NCI-H146 treated with DMSO at 0.1 percent for 48 hours (cell line): ENCODE results near the gene NEK6.

ENCODE experiments used
- DNase-seq: peaks from one replicate; lab custom pipeline; 2025; ENCODE audit not compliant: unreplicated experiment; lab: John Stamatoyannopoulos, UW

NEK6 gene

DNA sequence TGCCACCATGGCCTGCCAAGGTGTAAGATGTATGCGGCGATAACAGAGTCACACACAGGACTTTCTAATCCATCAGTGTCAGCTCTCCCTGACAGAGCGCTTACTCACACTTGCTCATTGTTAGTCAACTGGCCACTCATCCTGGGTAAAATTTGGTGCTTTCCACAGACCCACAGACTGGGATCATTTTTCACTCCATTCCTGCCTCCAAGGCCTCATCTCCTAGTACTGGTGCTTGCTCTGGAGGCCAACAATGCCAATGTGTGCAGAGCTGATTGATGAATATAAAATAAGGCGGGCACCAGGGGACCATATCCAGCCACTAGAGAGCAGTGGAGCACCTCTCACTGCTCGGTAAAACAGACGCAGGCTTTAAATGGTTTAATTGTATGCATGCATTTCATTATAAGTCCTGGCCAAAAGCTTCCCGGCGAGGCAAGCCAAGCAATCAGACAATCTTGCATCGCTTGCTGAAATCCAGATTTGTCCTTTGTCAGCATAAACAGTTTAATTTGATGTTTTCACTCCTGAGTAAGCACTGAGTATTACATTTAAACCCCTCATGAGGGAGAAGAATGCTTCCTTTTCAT is 135.2 kb downstream of the NEK6 start:
- no peak for DNase-seq

GRCh38 chr9:124394167-124394566 is 136.4 kb downstream of the NEK6 start:
- DNase-seq = no peak

DNA sequence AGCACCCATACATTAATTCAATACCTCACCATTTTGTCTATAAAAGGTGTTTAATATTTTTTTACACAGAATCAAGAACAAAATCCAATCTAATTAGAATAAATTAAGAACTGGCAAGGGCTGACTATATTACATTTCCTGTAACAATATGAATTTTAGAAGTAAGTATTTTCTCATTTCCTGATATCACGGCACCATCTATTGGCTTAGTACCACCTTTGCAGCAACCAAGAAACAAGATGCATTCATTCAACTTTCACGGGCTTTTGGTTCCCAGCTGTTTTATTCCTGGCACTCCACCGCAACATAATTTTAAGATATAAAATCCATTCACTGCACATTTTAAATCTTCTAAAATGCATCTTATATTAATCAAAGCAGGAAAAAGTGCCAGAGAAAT is 136.8 kb downstream of the NEK6 start:
- no peak for DNase-seq

DNA sequence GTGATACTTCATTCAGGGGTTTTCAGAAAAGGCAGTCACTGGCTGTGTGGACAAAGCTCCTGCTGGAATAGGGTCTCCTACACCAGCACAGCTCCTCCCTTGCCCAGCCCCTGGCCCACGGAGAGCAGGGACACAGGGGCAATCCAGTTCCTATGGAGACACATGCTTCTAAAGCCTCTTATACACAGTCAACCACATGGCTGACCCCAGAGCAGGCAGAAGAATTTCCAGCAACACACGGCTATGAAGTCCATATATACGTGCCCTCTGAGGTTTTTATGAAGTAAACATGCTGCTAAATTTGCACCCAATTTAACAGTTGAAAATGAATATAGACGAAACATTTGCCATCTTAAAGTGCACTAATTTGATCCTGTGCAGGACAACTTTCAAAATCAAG is 138.1 kb downstream of the NEK6 start:
- no peak for DNase-seq

DNA sequence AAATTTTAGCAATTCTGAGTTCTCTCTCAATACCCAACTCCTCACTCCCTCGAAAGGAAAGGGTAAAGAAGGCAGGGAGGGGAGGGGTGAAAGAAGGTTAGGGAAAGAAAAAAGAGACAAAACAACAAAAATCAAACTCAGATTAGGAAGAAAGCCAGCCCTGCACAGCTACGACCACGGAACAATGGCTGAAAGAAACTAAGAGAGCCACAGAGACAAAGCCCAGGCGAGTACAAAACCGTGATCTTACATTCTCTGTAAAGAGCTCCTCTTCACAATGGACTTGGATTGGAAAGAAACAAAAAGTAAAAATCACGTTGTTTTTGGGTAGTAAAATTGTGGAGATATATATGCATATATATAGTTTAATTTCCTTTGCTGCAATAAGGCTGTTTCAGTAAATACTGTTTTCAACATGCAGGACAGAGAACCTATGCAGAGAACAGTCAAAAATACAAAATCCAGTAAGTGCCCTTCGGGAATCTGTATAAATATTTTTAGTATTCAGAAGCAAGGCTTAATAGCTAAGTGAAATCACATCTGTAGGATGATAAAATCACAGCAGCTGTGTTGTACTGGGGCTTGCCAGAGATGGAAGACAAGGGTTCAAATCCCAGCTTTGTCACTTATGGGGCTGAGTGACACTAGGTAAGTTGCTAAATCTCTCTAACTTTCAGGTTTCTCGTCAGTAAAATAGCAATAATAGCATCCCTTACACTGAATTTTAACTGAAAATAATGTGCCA is 140.6 kb downstream of the NEK6 start:
- DNase-seq = no peak

GRCh38 chr9:124399323-124399967 is 141.7 kb downstream of the NEK6 start:
- DNase-seq = no peak

DNA sequence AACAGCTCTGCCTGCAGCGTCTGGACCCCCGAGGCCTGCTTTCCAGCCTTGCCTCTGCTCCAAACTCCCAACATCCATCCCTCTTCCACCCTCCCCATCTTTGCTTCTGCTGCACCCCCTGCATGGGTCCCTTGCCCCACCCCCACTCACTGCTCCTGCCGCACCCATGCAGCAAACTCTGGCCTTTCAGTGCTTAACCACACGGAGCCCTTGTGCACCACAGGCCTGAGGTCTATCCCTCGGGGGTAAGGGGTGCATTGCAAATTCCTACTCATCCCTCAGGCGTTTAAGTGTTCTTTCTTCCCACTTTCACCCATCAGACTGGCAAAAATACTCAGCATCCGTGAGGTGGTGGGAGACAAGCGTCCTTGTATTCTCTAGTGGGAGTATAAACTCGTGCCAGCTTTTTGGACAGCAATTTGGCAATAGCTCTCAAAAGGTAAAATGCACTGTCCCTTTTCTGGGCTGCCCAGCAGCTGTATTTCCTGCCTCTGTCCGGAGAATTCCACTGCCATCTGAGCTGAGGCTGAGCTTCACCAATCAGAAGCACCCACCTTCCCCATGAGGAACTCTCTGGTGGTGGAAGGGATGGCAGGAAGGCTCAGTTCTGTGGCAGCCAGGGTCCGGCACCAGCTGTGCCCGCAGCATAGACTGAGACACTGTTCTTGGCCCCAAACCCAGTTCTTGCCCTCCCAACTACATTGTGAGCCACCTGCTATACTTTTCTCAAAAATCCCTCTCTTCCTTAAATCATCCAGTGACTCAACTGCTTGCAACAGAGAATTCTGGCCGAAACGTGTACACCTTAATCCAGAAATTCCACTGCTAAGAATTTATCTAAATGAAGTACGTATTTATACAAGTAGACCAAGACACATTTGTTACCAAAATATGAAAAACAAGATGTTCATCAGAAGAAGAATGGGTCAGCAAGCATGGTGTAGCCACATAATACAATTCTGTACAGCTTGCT is 142.5 kb downstream of the NEK6 start:
- no peak for DNase-seq
